ENCODE data around the gene RANBP9.

- TF ChIP-seq POLR2A (IDR thresholded peaks at IDR 0.05) (no peak), CTCF (IDR thresholded peaks at IDR 0.05) (no peak)
These were observed 47.6 kb downstream of the RANBP9 start for GRCh38 chr6:13663986-13664385.

Data from right lobe of liver (tissue), 4 donors.